Ascending aorta (tissue), 2 donors: ENCODE results near the gene TULP1. TPM values are rescaled to one million over a fixed set of nuclear protein-coding genes. Genes with fewer than 3 reads are reported as not detected.
"Not testable (repeated sequence)": the region's sequence is repeated elsewhere in the genome, so short reads cannot be mapped to it uniquely, and the experiment has no call there.

Source experiments
- DNase-seq, 2 donors: peaks; one replicate each; pipeline ENCODE4 v3.0.0-alpha.2; 2019; ENCODE audit warnings: low spot score in 2 of 2
- H3K27ac ChIP-seq, 2 donors: fragments of 200-600 bp; sonication (generic); one replicate each; pipeline ENCODE4 v1.5.1; 2016 to 2017; ENCODE audit warnings: mild to moderate bottlenecking in 1 of 2
- H3K27me3 ChIP-seq: fragments of 200-600 bp; sonication (generic); one replicate; pipeline ENCODE4 v1.5.1; 2017
- H3K36me3 ChIP-seq, 2 donors: fragments of 200-600 bp; sonication (generic); one replicate each; pipeline ENCODE4 v1.5.1; 2016
- H3K4me1 ChIP-seq, 2 donors: fragments of 200-600 bp; sonication (generic); one replicate each; pipeline ENCODE4 v1.5.1; 2016 to 2017; ENCODE audit warnings: mild to moderate bottlenecking in 1 of 2
- H3K4me3 ChIP-seq, 2 donors: fragments of 200-600 bp; sonication (generic); one replicate each; pipeline ENCODE4 v1.5.1; 2016 to 2017; ENCODE audit warnings: mild to moderate bottlenecking in 1 of 2
- H3K9me3 ChIP-seq, 2 donors: fragments of 200-600 bp; sonication (generic); one replicate each; pipeline ENCODE4 v1.5.1; 2016
- intact Hi-C: fragments of 100-400 bp; cut with DNase I; formaldehyde crosslinking; loops from one replicate; pipeline ENCODE4 v1.15.1; 2023
- total RNA-seq: library from RNA; depleted of rRNA; stranded (reverse); fragments of >200 nt; gene quantifications from one replicate; pipeline ENCODE4 v1.1.0, GENCODE V29; 2016
- TF ChIP-seq, protein P1 (sequence below), 3 experiments: fragments of 200-600 bp in 2 of 3; fragments of 450-650 bp in 1 of 3; sonication (generic) in 2 of 3; IDR thresholded peaks; one replicate each; pipeline ENCODE4 v1.5.1; 2016 to 2019; ENCODE audit warnings: antibody characterized with exemption in 3 of 3, mild to moderate bottlenecking in 1 of 3, moderate library complexity in 1 of 3

TULP1 gene
- total RNA-seq, 1 donor from 2014 or later = not detected

DNA sequence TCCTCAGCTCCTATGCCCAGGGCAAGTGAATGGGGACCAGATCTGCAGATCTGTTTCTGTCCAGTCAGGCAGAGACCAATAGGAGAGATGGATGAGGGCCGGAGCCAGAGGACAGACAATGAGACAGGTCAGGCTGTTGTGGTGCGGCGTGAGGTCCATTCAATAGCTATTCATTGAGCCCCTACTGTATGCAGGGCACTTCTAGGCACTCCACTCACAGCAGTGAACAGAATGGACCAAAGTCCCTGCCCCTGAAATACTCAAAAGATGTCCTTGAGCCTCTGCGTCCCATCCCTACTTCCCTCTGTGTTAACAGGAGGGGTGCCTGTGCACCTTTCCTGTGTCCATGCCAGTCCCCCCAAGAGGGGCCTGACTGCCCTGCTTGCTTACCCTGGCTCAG, 8.5 kb upstream of the TULP1 start:
- Histone ChIP-seq H3K27me3 (no peaks in the 10 kb centered on the region), H3K36me3 (no peaks in the 10 kb centered on the region), H3K4me1 (peaks cover 0 to 3% of the 10 kb centered on the region in 2 donors), H3K27ac (no peak overlapping the region), H3K4me3 (no peak overlapping the region), H3K9me3 (no peaks in the 10 kb centered on the region)
- TF ChIP-seq, protein P1, sequence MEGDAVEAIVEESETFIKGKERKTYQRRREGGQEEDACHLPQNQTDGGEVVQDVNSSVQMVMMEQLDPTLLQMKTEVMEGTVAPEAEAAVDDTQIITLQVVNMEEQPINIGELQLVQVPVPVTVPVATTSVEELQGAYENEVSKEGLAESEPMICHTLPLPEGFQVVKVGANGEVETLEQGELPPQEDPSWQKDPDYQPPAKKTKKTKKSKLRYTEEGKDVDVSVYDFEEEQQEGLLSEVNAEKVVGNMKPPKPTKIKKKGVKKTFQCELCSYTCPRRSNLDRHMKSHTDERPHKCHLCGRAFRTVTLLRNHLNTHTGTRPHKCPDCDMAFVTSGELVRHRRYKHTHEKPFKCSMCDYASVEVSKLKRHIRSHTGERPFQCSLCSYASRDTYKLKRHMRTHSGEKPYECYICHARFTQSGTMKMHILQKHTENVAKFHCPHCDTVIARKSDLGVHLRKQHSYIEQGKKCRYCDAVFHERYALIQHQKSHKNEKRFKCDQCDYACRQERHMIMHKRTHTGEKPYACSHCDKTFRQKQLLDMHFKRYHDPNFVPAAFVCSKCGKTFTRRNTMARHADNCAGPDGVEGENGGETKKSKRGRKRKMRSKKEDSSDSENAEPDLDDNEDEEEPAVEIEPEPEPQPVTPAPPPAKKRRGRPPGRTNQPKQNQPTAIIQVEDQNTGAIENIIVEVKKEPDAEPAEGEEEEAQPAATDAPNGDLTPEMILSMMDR (IDR thresholded peaks at IDR 0.05) = no peak
- no peak for DNase-seq
- intact Hi-C loops = loop anchor here (5.0 kb wide), 1 partner anchor 61 kb away; no protein-coding TSS in a partner anchor

DNA sequence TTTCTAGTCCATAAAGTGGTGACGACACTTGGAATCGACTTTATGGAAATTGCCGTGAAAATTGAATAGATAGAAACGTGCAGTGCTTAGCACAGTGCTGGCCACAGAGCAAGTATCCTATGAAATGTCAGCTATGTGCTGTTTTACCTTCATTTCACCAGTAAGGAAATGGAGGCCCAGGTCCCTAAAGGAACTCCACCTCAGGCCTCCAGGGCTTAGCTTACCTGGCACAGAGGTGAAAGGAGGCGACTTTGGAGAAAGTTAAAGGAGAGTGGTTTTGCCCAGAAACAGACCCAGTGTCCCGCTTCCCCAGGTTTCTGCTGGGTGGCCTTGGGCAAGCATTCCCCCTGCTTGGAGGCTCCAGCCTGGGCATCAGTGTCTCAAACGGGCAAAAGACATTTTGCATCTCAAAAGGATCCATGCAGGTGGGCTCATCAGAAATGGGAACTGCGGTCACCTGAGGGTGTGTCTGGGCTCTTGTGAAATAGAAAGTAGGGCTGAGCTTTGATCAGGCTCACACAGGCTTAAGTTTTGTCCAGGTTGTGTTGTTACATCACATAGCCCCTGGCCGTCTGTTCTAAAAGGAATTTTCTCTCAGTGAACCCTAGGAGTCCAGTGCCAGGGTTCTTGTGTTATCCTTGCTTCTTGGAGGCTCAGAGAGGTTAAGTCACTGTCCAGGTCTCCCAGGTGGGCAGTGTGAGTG, 6.8 kb upstream of the TULP1 start:
- Histone ChIP-seq H3K4me1 (peaks cover 0 to 3% of the 10 kb centered on the region in 2 donors), H3K36me3 (no peaks in the 10 kb centered on the region), H3K27me3 (no peaks in the 10 kb centered on the region), H3K27ac (no peak overlapping the region), H3K9me3 (no peaks in the 10 kb centered on the region), H3K4me3 (no peak overlapping the region)
- no peak for DNase-seq
- TF ChIP-seq, protein P1 (IDR thresholded peaks at IDR 0.05) = no peak
- intact Hi-C loops = loop anchor here (5.0 kb wide), 1 partner anchor 63 kb away; no protein-coding TSS in a partner anchor

DNA sequence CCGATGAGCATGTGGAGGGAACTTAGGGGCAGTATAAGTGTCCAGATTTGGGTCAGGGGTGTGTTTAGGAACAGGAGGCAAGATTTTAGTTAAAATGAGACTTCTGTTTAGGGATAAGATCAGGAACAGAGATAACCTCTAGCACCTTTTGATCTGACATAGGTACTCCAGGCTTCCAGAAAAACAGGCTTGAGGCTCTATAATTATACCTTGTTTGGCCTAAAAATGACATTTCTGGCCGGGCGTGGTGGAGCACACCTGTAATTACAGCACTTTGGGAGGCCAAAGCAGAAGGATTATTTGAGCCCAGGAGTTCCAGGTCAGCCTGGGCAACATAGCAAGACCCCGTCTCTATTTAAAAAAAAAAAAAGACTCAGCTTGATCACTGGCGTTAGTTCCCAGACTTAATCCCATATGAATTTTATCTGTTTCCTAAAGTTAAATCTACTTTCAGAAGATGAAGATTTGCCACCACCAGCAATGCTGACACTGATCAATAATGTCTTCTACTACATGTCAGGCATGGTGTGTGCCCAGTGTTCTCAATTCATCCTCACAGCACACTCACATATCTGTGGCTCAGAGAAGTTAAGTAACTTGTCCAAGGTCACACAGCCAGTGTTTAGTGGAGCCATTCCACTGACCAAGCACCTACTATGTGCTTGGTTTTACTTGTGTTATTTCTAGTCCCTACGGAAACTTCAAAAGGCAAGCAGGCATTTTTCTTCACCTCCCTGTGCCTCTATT, 6.0 kb upstream of the TULP1 start:
- peaks cover 0 to 3% of the 10 kb centered on the region in 2 donors for H3K4me1 ChIP-seq
- DNase-seq = no peak
- intact Hi-C loops = no loop called here

DNA sequence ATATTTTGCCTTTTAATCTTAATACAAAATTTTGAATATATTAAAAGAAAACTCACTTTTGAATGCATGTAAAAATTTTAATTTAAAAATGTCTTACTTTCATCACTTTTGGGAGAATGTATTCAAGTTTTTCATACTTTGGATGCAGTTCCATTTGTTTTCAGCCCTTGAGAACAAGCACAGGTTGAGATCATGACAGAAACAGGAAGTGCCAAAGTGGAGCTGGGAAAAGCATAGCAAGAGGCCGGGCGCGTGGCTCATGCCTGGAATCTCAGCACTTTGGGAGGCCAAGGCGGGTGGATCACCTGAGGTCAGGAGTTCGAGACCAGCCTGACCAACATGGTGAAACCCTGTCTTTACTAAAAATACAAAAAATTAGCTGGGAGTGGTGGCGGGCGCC, 5.3 kb upstream of the TULP1 start:
- H3K36me3 ChIP-seq, H3K9me3 ChIP-seq, intact Hi-C loops, H3K27me3 ChIP-seq, H3K4me3 ChIP-seq, DNase-seq, H3K27ac ChIP-seq, H3K4me1 ChIP-seq: not testable (repeated sequence)

More for the DNA sequence above, 6.0 kb upstream of the TULP1 start:
- Histone ChIP-seq H3K9me3 (no peaks in the 10 kb centered on the region), H3K36me3 (no peaks in the 10 kb centered on the region), H3K27me3 (no peaks in the 10 kb centered on the region), H3K27ac (no peak overlapping the region), H3K4me3 (no peak overlapping the region)
- TF ChIP-seq, protein P1 (IDR thresholded peaks at IDR 0.05) = no peak

DNA sequence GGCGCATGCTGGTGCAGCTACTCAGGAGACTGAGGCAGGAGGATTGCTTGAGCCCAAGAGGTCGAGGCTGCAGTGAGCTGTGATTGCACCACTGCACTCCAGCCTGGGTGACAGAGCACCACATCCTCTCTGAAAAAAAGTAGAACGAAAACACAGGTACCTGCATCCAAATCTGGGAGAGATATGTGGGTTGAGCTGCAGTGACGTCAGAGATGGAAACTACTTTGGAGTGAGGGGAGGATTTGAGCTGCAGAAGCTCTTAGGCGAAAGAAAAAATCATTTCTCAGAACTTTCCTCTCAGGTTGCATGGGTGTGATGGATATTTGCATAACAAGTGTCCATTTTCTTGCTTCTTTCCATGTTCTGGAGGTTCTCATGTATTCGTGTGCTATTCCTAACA, 4.0 kb upstream of the TULP1 start:
- H3K27ac ChIP-seq = no peak overlapping the region
- H3K9me3 ChIP-seq = no peaks in the 10 kb centered on the region
- peaks cover 0 to under 1% of the 10 kb centered on the region in 2 donors for H3K4me1 ChIP-seq
- no peak overlapping the region for H3K4me3 ChIP-seq
- intact Hi-C loops = no loop called here
- DNase-seq = no peak
- H3K36me3 ChIP-seq = no peaks in the 10 kb centered on the region
- H3K27me3 ChIP-seq = peaks cover 4% of the 10 kb centered on the region
- TF ChIP-seq, protein P1 (IDR thresholded peaks at IDR 0.05) = no peak

DNA sequence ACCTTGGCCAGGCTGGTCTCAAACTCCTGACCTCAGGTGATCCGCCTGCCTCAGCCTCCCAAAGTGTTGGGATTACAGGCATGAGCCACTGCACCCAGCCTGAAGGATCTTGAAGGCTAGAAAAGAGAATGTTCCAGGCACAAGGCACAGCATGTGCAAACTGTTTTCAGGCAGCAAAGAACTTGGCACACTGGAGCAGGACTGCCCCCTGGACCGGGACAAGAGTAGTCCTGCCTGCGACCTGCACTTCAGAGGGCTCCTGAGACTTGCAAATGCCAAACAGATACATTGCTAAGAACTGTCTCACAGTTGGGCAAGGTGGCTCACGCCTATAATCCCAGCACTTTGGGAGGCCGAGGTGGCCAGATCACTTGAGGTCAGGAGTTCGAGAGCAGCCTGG, 3.2 kb upstream of the TULP1 start:
- H3K4me3 ChIP-seq, intact Hi-C loops: not testable (repeated sequence)

More for the DNA sequence above, 3.2 kb upstream of the TULP1 start:
- DNase-seq, H3K27me3 ChIP-seq, H3K36me3 ChIP-seq, H3K9me3 ChIP-seq, H3K27ac ChIP-seq, H3K4me1 ChIP-seq: not testable (repeated sequence)
